D721Med (cell line): ENCODE data around the gene GPR15.

Source experiments
- DNase-seq: peaks from one replicate; pipeline ENCODE4 v3.0.0; 2011; ENCODE audit warnings: low spot score; ENCODE audit not compliant: insufficient read length
- FAIRE-seq: peaks from 2 replicates; lab custom pipeline; 2011; peaks lifted over from hg19 to GRCh38; lab: Jason Lieb, UNC
- CTCF ChIP-seq: IDR thresholded peaks from 2 replicates; pipeline ENCODE4 v1.5.1; 2012; ENCODE audit warnings: mild to moderate bottlenecking, control low read depth; ENCODE audit not compliant: insufficient read depth; ENCODE audit errors: missing control alignments

Gene GPR15

DNA sequence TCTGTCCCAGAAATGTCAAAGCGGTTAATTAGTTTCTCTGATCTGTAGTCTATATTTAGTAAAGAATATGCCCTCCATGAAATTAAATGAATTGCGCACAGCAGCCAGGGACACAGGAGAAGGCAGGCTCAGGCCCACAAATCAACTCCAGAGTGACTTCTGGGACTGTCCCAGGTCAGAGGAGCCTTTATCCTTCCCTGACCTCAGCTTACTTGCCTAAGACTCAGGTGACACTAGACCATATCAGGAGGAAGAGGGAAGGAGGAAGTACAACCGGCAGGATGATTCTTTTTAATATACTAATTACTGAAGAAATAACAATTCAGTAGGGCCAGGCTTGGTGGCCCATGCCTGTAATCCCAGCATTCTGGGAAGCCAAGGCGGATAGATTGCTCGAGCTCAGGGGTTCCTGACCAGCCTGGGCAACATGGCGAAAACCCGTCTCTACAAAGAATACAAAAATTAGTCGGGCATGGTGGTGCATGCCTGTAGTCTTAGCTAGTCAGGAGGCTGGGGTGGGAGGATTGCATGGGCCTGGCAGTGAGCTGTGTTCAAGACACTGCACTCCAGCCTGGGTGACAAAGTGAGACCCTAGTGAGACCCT, 1.8 kb upstream of the GPR15 start:
- no peak for TF ChIP-seq CTCF
- FAIRE-seq, result no peak
- DNase-seq, result no peak

- TF ChIP-seq CTCF, result no peak
- FAIRE-seq (no peak), DNase-seq (no peak)
These were observed 1.1 kb upstream of the GPR15 start for GRCh38 chr3:98530676-98531075.

GRCh38 chr3:98532275-98532637, 478 bp downstream of the GPR15 start:
- FAIRE-seq (no peak), DNase-seq (no peak)

GRCh38 chr3:98532709-98533571, 1.2 kb downstream of the GPR15 start:
- no peak for TF ChIP-seq CTCF
- DNase-seq, result no peak
- FAIRE-seq, result no peak

More at GRCh38 chr3:98532275-98532637, 478 bp downstream of the GPR15 start:
- TF ChIP-seq CTCF, result no peak

DNA sequence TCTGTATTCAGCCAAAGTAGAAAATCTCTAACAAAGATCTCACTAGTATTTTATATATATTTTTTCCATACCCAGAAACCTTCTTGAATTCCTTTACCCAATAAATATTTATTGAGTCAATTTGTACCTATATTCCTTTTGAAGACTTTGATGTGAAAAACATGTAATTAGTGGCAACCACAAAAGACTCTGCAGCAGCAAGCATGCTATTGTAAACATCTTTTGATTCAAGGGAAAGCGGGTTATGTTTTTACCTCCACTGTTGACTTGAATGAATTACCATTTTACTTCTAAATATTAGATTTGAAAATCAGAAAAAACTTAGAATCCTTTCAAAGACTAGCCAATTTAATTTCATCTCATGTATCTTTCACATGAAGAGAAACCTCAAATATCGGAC, 2.4 kb downstream of the GPR15 start:
- TF ChIP-seq CTCF, result no peak
- FAIRE-seq (no peak), DNase-seq (no peak)

- no peak for TF ChIP-seq CTCF
- DNase-seq, result no peak
- FAIRE-seq, result no peak
These were observed 3.0 kb downstream of the GPR15 start for GRCh38 chr3:98534734-98535133.

- no peak for TF ChIP-seq CTCF
- DNase-seq (no peak), FAIRE-seq (no peak)
These were observed 4.8 kb downstream of the GPR15 start for GRCh38 chr3:98536456-98537017.
